ENCODE measurements around the gene TSPAN5. TPM values are rescaled to one million over a fixed set of nuclear protein-coding genes. Genes with fewer than 3 reads are reported as not detected.
A peak's percentile ranks its signal among the peaks of the same experiment; 100 is the strongest.

TSPAN5 gene
- total RNA-seq, 1 donor from 2014 or later = 13.7 TPM

- DNase-seq (ENCODE audit: low read depth) = peak; percentile 97
- Histone ChIP-seq H3K27me3 (ENCODE audit: control insufficient read depth, insufficient read depth, low read length) (no peaks in the 10 kb centered on the region), H3K4me3 (ENCODE audit: low read depth, low read length) (no peak overlapping the region), H3K36me3 (ENCODE audit: control insufficient read depth, insufficient read depth, low read length) (peaks cover 2% of the 10 kb centered on the region)
- TF ChIP-seq CTCF (IDR thresholded peaks at IDR 0.05; ENCODE audit: insufficient read depth, low read length, severe bottlenecking) = no peak
- FAIRE-seq = no peak
These were observed 185.4 kb downstream of the TSPAN5 start for GRCh38 chr4:98473046-98473445.

DNA sequence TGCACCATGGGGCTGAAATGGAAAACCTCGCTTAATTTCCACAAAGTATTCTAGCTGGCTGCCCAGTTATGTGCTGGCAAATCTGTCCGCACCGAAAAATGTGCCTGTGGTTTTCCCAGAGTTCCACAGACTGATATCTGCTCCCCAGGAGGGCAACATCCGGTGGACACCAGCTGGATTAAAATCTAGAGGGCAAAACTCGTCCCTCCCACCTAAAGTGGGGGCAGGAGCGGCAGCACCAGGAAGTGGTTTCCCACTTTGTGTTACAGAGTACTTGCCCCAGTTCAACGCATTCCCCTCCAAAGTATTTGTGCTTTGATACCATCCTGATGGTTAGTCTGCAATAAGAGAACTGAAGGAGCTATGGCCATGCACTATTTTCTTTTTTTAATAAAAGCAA lies 187.6 kb downstream of the TSPAN5 start:
- FAIRE-seq (no peak), DNase-seq (ENCODE audit: low read depth) (no peak)
- Histone ChIP-seq H3K36me3 (ENCODE audit: control insufficient read depth, insufficient read depth, low read length) (no peaks in the 10 kb centered on the region), H3K27me3 (ENCODE audit: control insufficient read depth, insufficient read depth, low read length) (no peaks in the 10 kb centered on the region), H3K4me3 (ENCODE audit: low read depth, low read length) (no peak overlapping the region)
- TF ChIP-seq CTCF (IDR thresholded peaks at IDR 0.05; ENCODE audit: insufficient read depth, low read length, severe bottlenecking) = no peak

- no peaks in the 10 kb centered on the region for H3K36me3 ChIP-seq (ENCODE audit: control insufficient read depth, insufficient read depth, low read length)
- no peaks in the 10 kb centered on the region for H3K27me3 ChIP-seq (ENCODE audit: control insufficient read depth, insufficient read depth, low read length)
- FAIRE-seq = no peak
- H3K4me3 ChIP-seq (ENCODE audit: low read depth, low read length) = no peak overlapping the region
- TF ChIP-seq CTCF (IDR thresholded peaks at IDR 0.05; ENCODE audit: insufficient read depth, low read length, severe bottlenecking) = no peak
- DNase-seq (ENCODE audit: low read depth) = no peak
These were observed 188.0 kb downstream of the TSPAN5 start for GRCh38 chr4:98470366-98470765.

DNA sequence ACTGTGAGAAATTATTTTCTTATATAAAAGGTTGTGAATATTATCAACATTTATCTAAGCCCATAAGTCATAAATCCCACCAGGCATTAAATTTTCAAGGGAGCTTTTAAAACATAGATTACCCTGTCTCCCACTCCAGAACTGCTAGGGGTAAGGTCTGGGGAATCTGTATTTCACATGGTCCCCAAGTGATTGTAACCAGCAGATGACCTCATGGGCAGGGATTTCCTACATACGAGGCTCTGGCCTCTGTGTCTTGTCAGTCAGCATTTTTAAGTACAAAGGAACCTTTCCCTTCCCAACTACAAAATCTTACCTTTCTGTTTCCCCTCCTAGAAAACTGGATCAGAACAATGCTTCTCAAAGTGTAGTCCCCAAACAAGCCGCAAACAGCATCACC lies 188.6 kb downstream of the TSPAN5 start:
- Histone ChIP-seq H3K27me3 (ENCODE audit: control insufficient read depth, insufficient read depth, low read length) (no peaks in the 10 kb centered on the region), H3K4me3 (ENCODE audit: low read depth, low read length) (no peak overlapping the region), H3K36me3 (ENCODE audit: control insufficient read depth, insufficient read depth, low read length) (no peaks in the 10 kb centered on the region)
- no peak for DNase-seq (ENCODE audit: low read depth)
- no peak for TF ChIP-seq CTCF (IDR thresholded peaks at IDR 0.05; ENCODE audit: insufficient read depth, low read length, severe bottlenecking)
- no peak for FAIRE-seq

GRCh38 chr4:98468709-98469108 lies 189.7 kb downstream of the TSPAN5 start:
- no peak for DNase-seq (ENCODE audit: low read depth)
- Histone ChIP-seq H3K36me3 (ENCODE audit: control insufficient read depth, insufficient read depth, low read length) (no peaks in the 10 kb centered on the region), H3K27me3 (ENCODE audit: control insufficient read depth, insufficient read depth, low read length) (no peaks in the 10 kb centered on the region), H3K4me3 (ENCODE audit: low read depth, low read length) (no peak overlapping the region)
- FAIRE-seq = no peak
- TF ChIP-seq CTCF (IDR thresholded peaks at IDR 0.05; ENCODE audit: insufficient read depth, low read length, severe bottlenecking) = no peak

DNA sequence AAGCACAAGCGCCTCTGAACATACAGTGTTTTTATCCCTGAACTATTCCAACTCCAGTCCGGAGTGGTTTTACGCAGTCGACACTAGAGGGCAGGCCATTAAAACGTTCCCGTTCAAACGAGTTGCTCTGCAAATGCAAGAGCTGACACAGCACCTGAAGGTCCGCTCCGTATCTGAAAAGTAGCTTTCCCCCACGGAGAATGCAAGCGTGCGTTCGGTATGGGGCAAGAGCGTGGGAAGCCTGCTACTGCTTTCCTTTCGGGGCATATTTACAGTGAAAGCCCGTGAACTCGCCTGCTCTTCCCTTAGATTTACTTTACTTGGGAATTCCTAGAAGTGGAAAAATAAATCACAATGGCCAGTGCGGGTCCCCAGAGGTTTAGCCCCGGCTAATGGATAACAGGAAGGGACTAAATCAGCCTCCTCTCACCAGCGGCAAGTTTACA lies 190.8 kb downstream of the TSPAN5 start:
- Histone ChIP-seq H3K27me3 (ENCODE audit: control insufficient read depth, insufficient read depth, low read length) (no peaks in the 10 kb centered on the region), H3K36me3 (ENCODE audit: control insufficient read depth, insufficient read depth, low read length) (no peaks in the 10 kb centered on the region), H3K4me3 (ENCODE audit: low read depth, low read length) (peak overlapping the region; percentile 32)
- DNase-seq (ENCODE audit: low read depth) (peak; percentile 87), FAIRE-seq (peak; percentile 60)
- peak; percentile 85 for TF ChIP-seq CTCF (IDR thresholded peaks at IDR 0.05; ENCODE audit: insufficient read depth, low read length, severe bottlenecking)
